Calu3 (cell line): Measurements from ENCODE around the gene SNX27. TPM values are rescaled to one million over a fixed set of nuclear protein-coding genes. Genes with fewer than 3 reads are reported as not detected.

Experiments used
- BruUV-seq: library from RNA; stranded (reverse); fragments of 400-500 nt; replicated peaks from 2 replicates; lab custom pipeline; 2021; lab: Mats Ljungman, UMichigan
- CTCF ChIA-PET: fragments of 300-600 bp; sonication (Branson Sonifier 250); formaldehyde crosslinking; loops from one replicate; lab custom pipeline; 2022; ENCODE audit warnings: antibody characterized with exemption; lab: Charles Lee
- DNase-seq: peaks from one replicate; pipeline ENCODE4 v3.0.0; 2022
- H3K27ac Mint-ChIP-seq: one replicate; pipeline ENCODE4 v1.8.0; 2022; ENCODE audit warnings: mixed read lengths; ENCODE audit not compliant: unreplicated experiment
- H3K27me3 Mint-ChIP-seq: one replicate; pipeline ENCODE4 v1.8.0; 2022; ENCODE audit warnings: mixed read lengths; ENCODE audit not compliant: unreplicated experiment
- H3K36me3 Mint-ChIP-seq: one replicate; pipeline ENCODE4 v1.8.0; 2022; ENCODE audit warnings: mild to moderate bottlenecking, moderate library complexity, mixed read lengths; ENCODE audit not compliant: insufficient read depth, unreplicated experiment
- H3K4me1 Mint-ChIP-seq: one replicate; pipeline ENCODE4 v1.8.0; 2022; ENCODE audit warnings: mild to moderate bottlenecking, low read depth, mixed read lengths; ENCODE audit not compliant: unreplicated experiment
- H3K4me3 Mint-ChIP-seq: one replicate; pipeline ENCODE4 v1.8.0; 2022; ENCODE audit warnings: mild to moderate bottlenecking, low read depth, moderate library complexity, mixed read lengths; ENCODE audit not compliant: unreplicated experiment
- H3K9me3 Mint-ChIP-seq: one replicate; pipeline ENCODE4 v1.8.0; 2022; ENCODE audit warnings: low read depth, mixed read lengths; ENCODE audit not compliant: unreplicated experiment
- CTCF ChIP-seq: fragments of 200-600 bp; IDR thresholded peaks from one replicate; pipeline ENCODE4 v1.8.0; 2022; ENCODE audit warnings: antibody characterized with exemption; ENCODE audit not compliant: unreplicated experiment
- intact Hi-C: fragments of 100-400 bp; cut with micrococcal nuclease; formaldehyde crosslinking; loops from one replicate; pipeline ENCODE4 v1.10.0; 2022; ENCODE audit not compliant: unreplicated experiment
- total RNA-seq: library from RNA; stranded (reverse); gene quantifications from 2 replicates; pipeline ENCODE4 v1.2.3, GENCODE V29; 2022

Gene SNX27
- total RNA-seq, 1 experiment from 2014 or later = 57.1 TPM

GRCh38 chr1:151701515-151701914 is 89.7 kb downstream of the SNX27 start:
- Mint-ChIP-seq H3K36me3 (peaks cover 8% of the 10 kb centered on the region), H3K9me3 (no peaks in the 10 kb centered on the region), H3K4me3 (no peak overlapping the region), H3K27me3 (no peaks in the 10 kb centered on the region), H3K27ac (no peak overlapping the region), H3K4me1 (peaks cover 7% of the 10 kb centered on the region)
- no TSS peak for BruUV-seq
- CTCF ChIA-PET = interaction anchor here (0.5 to 0.6 kb wide), 2 partner anchors 57 to 99 kb away, joined by 3 to 5 read pairs; no protein-coding TSS in a partner anchor
- intact Hi-C loops = no loop called here
- TF ChIP-seq CTCF = no peak
- DNase-seq = no peak

GRCh38 chr1:151702936-151703335 is 91.1 kb downstream of the SNX27 start:
- no peak overlapping the region for H3K27ac Mint-ChIP-seq
- H3K4me3 Mint-ChIP-seq = no peak overlapping the region
- no peak for TF ChIP-seq CTCF
- H3K36me3 Mint-ChIP-seq = peaks cover 8% of the 10 kb centered on the region
- no peak for DNase-seq
- H3K4me1 Mint-ChIP-seq = peaks cover 7% of the 10 kb centered on the region
- H3K27me3 Mint-ChIP-seq = no peaks in the 10 kb centered on the region
- CTCF ChIA-PET = no interaction called here
- no peaks in the 10 kb centered on the region for H3K9me3 Mint-ChIP-seq
- intact Hi-C loops = no loop called here
- BruUV-seq = no TSS peak

GRCh38 chr1:151703813-151704212 is 92.0 kb downstream of the SNX27 start:
- H3K4me1 Mint-ChIP-seq = peaks cover 7% of the 10 kb centered on the region
- H3K9me3 Mint-ChIP-seq = no peaks in the 10 kb centered on the region
- DNase-seq = no peak
- no peak overlapping the region for H3K27ac Mint-ChIP-seq
- TF ChIP-seq CTCF = no peak
- peaks cover 8% of the 10 kb centered on the region for H3K36me3 Mint-ChIP-seq
- intact Hi-C loops = no loop called here
- CTCF ChIA-PET = no interaction called here
- H3K4me3 Mint-ChIP-seq = no peak overlapping the region
- no TSS peak for BruUV-seq
- H3K27me3 Mint-ChIP-seq = no peaks in the 10 kb centered on the region

- no peak for DNase-seq
- H3K4me3 Mint-ChIP-seq = no peak overlapping the region
- no peaks in the 10 kb centered on the region for H3K27me3 Mint-ChIP-seq
- H3K9me3 Mint-ChIP-seq = no peaks in the 10 kb centered on the region
- H3K4me1 Mint-ChIP-seq = peaks cover 7% of the 10 kb centered on the region
- H3K36me3 Mint-ChIP-seq = peaks cover 8% of the 10 kb centered on the region
- no TSS peak for BruUV-seq
- H3K27ac Mint-ChIP-seq = no peak overlapping the region
- intact Hi-C loops = no loop called here
- no peak for TF ChIP-seq CTCF
- CTCF ChIA-PET = no interaction called here
Measured at GRCh38 chr1:151704246-151704645, 92.4 kb downstream of the SNX27 start.
